KMS-11 (cell line): ENCODE results near the gene TPP2.

ENCODE experiments used
- H2AFZ ChIP-seq: fragments of 200-600 bp; sonication (generic); 2 replicates; pipeline ENCODE4 v1.6.1; 2016; ENCODE audit warnings: antibody characterized with exemption, mixed run types, low read depth
- H3K27ac ChIP-seq: fragments of 200-600 bp; sonication (generic); 2 replicates; pipeline ENCODE4 v1.6.1; 2016; ENCODE audit warnings: mild to moderate bottlenecking, mixed run types
- H3K27me3 ChIP-seq: fragments of 200-600 bp; sonication (generic); 2 replicates; pipeline ENCODE4 v1.6.1; 2017; ENCODE audit warnings: mild to moderate bottlenecking, low read depth, mixed run types, moderate library complexity; ENCODE audit not compliant: insufficient read depth
- H3K36me3 ChIP-seq: fragments of 200-600 bp; sonication (generic); 2 replicates; pipeline ENCODE4 v1.6.1; 2017; ENCODE audit warnings: mild to moderate bottlenecking, mixed run types; ENCODE audit not compliant: insufficient read depth
- H3K4me1 ChIP-seq: fragments of 200-600 bp; sonication (generic); 2 replicates; pipeline ENCODE4 v1.6.1; 2016; ENCODE audit warnings: mild to moderate bottlenecking, low read depth, mixed run types; ENCODE audit not compliant: poor library complexity, severe bottlenecking
- H3K4me2 ChIP-seq: fragments of 200-600 bp; sonication (generic); 2 replicates; pipeline ENCODE4 v1.7.0; 2016; ENCODE audit warnings: mild to moderate bottlenecking, mixed run types
- H3K4me3 ChIP-seq: fragments of 200-600 bp; sonication (generic); IDR thresholded peaks from 2 replicates; pipeline ENCODE4 v1.6.1; 2017; ENCODE audit warnings: low read depth, low read length, mixed read lengths; ENCODE audit not compliant: insufficient read depth
- H3K79me2 ChIP-seq: fragments of 200-600 bp; sonication (generic); 2 replicates; pipeline ENCODE4 v1.6.1; 2016; ENCODE audit warnings: low read depth, mixed run types; ENCODE audit not compliant: insufficient read depth
- H3K9ac ChIP-seq: fragments of 200-600 bp; sonication (generic); 2 replicates; pipeline ENCODE4 v1.6.1; 2016; ENCODE audit warnings: mild to moderate bottlenecking, mixed run types
- H4K20me1 ChIP-seq: fragments of 200-600 bp; sonication (generic); 2 replicates; pipeline ENCODE4 v1.6.1; 2016; ENCODE audit warnings: mild to moderate bottlenecking, mixed run types; ENCODE audit not compliant: insufficient read depth
- CTCF ChIP-seq: fragments of 200-600 bp; sonication (generic); conservative IDR thresholded peaks from 2 replicates; pipeline ENCODE4 v1.6.1; 2017; ENCODE audit warnings: low read depth, mild to moderate bottlenecking, antibody characterized with exemption, low read length, moderate library complexity, mixed read lengths

Gene TPP2

GRCh38 chr13:102696465-102696864 is 99.7 kb downstream of the TPP2 start:
- Histone ChIP-seq H3K27me3 (no peaks in the 10 kb centered on the region), H3K4me1 (no peaks in the 10 kb centered on the region), H4K20me1 (no peaks in the 10 kb centered on the region), H3K4me2 (no peak overlapping the region), H3K79me2 (no peaks in the 10 kb centered on the region), H3K4me3 (no peak overlapping the region), H3K27ac (no peak overlapping the region), H3K9ac (no peak overlapping the region), H2AFZ (no peak overlapping the region), H3K36me3 (no peaks in the 10 kb centered on the region)
- no peak for TF ChIP-seq CTCF

GRCh38 chr13:102697264-102697663 is 100.5 kb downstream of the TPP2 start:
- Histone ChIP-seq H3K27me3 (no peaks in the 10 kb centered on the region), H3K36me3 (no peaks in the 10 kb centered on the region), H4K20me1 (no peaks in the 10 kb centered on the region)

GRCh38 chr13:102697929-102698648 is 101.3 kb downstream of the TPP2 start:
- no peak for TF ChIP-seq CTCF
- Histone ChIP-seq H3K27me3 (no peaks in the 10 kb centered on the region), H3K9ac (no peak overlapping the region), H3K36me3 (no peaks in the 10 kb centered on the region), H3K4me3 (no peak overlapping the region), H4K20me1 (no peaks in the 10 kb centered on the region), H3K4me1 (no peaks in the 10 kb centered on the region), H3K79me2 (no peaks in the 10 kb centered on the region), H3K4me2 (no peak overlapping the region), H2AFZ (no peak overlapping the region), H3K27ac (no peak overlapping the region)

More at GRCh38 chr13:102697264-102697663, 100.5 kb downstream of the TPP2 start:
- no peaks in the 10 kb centered on the region for H3K4me1 ChIP-seq
- H2AFZ ChIP-seq = no peak overlapping the region
- no peak overlapping the region for H3K9ac ChIP-seq
- H3K4me2 ChIP-seq = no peak overlapping the region
- no peaks in the 10 kb centered on the region for H3K79me2 ChIP-seq
- no peak for TF ChIP-seq CTCF
- no peak overlapping the region for H3K27ac ChIP-seq
- no peak overlapping the region for H3K4me3 ChIP-seq

GRCh38 chr13:102698649-102698980 is 101.8 kb downstream of the TPP2 start:
- TF ChIP-seq CTCF = no peak
- no peak overlapping the region for H3K4me3 ChIP-seq
- no peaks in the 10 kb centered on the region for H3K36me3 ChIP-seq
- H4K20me1 ChIP-seq = no peaks in the 10 kb centered on the region
- no peak overlapping the region for H3K4me2 ChIP-seq
- no peak overlapping the region for H3K27ac ChIP-seq
- H3K9ac ChIP-seq = no peak overlapping the region
- H2AFZ ChIP-seq = no peak overlapping the region
- H3K79me2 ChIP-seq = no peaks in the 10 kb centered on the region
- no peaks in the 10 kb centered on the region for H3K4me1 ChIP-seq
- no peaks in the 10 kb centered on the region for H3K27me3 ChIP-seq
